HL-60 (cell line): ENCODE measurements around the gene PRELID2.

Source experiments
- CTCF ChIP-seq: IDR thresholded peaks from one replicate; pipeline ENCODE4 v1.5.1; 2011; ENCODE audit warnings: low read length, control low read depth, inconsistent platforms; ENCODE audit not compliant: insufficient read depth
- POLR2AphosphoS5 ChIP-seq: IDR thresholded peaks from 2 replicates; pipeline ENCODE4 v1.6.1; 2012; ENCODE audit warnings: low read depth

- no peak for TF ChIP-seq CTCF
- TF ChIP-seq POLR2AphosphoS5, result no peak
These were observed 22.3 kb downstream of the PRELID2 start for GRCh38 chr5:145812877-145813276.
